Hematopoietic multipotent progenitor cell treated with erythropoietin and hydrocortisone succinate and interleukin-3 and kit ligand, for 17 days (in vitro differentiated cells): Measurements from ENCODE around the gene MOCOS.

Experiments
- DNase-seq: peaks from one replicate; pipeline ENCODE4 v3.0.0-alpha.2; 2015; ENCODE audit warnings: low spot score

The MOCOS gene

GRCh38 chr18:36304723-36305122 is 117.4 kb downstream of the MOCOS start:
- no peak for DNase-seq

- DNase-seq = no peak
Observed at GRCh38 chr18:36305375-36305774, 118.1 kb downstream of the MOCOS start.

DNA sequence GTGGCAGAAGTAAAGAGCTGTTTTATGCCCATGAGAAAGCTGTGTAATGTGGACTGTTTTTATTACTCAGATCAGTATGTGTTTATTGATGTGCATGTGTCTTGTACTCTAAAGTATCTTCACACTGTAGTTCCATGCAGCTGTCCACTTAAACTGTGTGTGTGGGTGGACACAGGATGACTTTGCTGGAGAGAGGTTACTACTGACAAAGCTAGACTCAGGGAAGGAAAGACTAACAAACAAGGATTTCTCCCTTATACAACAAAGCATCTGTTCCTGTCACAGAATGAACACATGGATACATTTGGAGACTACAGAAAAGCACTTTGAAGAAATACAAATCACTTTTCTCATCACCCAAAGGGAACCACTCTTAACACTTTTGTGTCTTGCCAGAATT is 120.2 kb downstream of the MOCOS start:
- DNase-seq = no peak

GRCh38 chr18:36308711-36309435 is 121.6 kb downstream of the MOCOS start:
- no peak for DNase-seq

- no peak for DNase-seq
Observed at GRCh38 chr18:36309436-36310391, 122.4 kb downstream of the MOCOS start.

DNA sequence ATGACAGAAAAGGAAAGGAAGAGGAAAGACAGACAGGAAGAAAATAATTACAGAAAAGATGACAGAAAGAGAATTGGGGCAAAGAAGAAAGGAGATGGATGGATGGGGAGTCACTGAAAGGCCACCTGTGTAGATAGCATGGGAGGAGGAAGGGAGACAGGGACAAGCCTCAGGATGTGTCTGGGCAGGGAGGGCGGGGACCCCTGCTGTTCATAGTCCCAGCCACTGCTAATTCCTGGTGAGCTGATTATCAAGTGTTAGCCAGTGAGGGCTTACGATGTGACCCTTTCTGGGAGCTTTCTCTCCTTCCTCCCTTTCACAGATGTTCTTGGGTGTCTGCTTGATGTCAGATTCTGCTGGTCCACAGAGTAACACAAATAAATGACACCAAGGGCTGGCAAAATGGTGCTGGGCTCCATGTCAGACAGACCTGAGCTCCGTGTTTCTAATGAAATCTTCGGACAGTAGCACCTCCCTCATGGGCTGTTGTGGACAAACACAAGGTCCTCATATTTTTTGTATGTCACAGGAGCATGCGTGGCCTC is 123.8 kb downstream of the MOCOS start:
- DNase-seq = no peak

DNA sequence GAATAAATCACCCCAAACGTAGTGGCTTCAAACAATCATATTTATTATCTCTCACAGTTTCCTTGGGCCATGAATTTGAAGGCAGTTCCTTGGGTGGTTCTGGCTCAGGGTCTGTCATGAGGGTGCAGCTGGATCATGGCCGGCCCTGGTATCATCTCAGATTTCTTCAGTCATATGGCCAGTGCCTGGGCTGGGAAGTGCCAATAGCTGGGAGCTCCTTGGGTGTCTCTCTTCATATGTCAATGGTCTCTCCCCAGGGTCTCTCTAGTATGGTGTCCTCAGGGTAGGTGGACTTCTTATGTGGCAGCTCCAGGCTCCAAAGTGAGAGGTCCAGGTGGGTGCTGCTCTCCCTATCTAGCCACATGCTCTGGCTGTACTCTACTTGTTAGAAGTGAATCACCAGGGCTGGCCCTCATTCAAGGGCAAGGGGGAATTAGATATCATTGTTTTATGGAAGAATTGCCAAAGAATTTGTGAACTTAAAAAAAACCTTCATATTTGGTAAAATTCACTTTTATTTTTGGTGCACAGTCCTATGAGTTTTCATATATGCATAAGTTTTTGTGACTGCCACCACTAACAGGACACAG is 125.6 kb downstream of the MOCOS start:
- DNase-seq = no peak

DNA sequence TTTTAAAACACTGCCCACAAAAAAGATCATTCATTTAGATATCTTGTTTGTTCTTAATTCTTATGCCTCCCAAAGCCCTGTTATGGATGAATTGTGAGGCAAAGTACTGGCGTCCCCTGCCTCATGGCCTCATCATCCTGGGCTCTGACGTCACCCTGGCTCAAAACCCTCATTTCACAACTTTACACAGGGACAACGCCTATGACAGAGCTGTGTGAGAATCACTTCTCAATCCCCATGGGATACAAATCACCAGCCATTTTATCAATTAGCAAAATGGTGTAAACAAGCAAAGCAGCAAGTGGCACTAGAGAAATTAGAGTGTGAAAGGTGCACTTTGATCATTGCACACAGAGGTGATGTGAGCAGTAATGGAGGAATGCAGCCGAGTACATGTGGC is 126.8 kb downstream of the MOCOS start:
- DNase-seq = no peak

- no peak for DNase-seq
Observed at GRCh38 chr18:36314754-36315153, 127.5 kb downstream of the MOCOS start.

DNA sequence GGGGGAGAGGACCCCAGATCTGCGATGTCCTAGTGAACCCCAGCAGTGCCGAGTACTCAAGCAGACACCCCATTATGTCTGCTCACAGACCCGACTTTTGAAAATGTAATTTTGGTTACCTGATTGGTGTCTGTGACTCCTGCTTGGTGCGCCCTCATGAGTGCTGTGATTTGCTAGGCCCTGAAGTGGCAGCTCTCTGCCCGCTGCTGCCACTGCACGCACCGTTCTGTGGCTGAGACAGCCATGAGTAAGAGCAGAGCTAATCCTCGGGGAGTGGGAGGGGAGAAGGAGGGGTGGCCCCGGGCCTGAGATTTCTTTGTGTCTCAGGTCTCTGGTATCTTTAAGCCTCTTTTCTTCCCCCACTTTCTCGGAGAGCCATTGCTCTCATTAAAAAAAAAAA is 128.4 kb downstream of the MOCOS start:
- DNase-seq = no peak

GRCh38 chr18:36316246-36316645 is 128.9 kb downstream of the MOCOS start:
- no peak for DNase-seq
